HG02943 (cell line): ENCODE measurements around the gene ACAP1.
"Not testable (repeated sequence)": the region's sequence is repeated elsewhere in the genome, so short reads cannot be mapped to it uniquely, and the experiment has no call there.

Source experiments
- ATAC-seq: cut with Tn5 transposase; IDR thresholded peaks from one replicate; pipeline ENCODE4 v1.9.1; 2021; ENCODE audit warnings: mild to moderate bottlenecking, low read depth, moderate library complexity; ENCODE audit not compliant: unreplicated experiment

The ACAP1 gene

DNA sequence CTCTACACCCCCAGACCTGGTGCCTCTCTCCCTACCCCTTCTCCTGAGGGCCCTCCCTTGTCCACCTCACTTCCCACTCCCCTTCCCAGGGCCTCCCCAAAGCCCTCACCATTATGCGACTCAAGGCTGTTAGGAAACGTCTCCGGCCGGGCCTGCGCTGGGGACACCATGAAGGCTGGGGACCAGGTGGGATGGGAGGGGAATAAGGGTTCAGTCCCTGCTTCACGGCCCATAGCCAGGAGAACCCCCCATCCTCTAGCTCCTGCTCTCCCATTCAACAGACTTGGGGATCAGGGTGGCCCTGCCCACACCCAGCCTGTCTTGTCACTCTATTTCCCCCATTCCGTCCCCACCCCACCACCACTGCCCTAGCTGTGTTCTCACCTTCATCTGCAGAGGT is 9.3 kb upstream of the ACAP1 start:
- no peak for ATAC-seq

GRCh38 chr17:7327501-7327900 is 8.8 kb upstream of the ACAP1 start:
- ATAC-seq: no peak

DNA sequence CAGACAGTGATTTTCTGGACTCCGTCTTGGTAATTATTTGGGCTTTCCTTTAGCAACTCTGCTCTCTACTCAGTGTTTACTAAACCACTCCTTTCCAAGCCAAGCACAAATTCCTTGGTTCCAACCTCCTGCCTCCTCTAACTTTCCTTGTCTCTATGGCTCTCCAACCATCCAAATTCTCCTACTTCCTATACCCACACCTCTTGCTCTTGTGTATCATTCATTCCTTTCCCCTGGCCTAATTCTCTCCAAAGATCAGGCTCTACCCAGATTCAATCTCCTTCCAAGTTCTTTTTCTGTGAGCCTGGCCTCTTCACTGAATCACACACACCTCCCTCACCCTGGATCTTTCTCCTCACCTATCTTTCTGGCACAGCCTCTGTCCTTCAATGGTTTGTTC is 8.3 kb upstream of the ACAP1 start:
- ATAC-seq: no peak

GRCh38 chr17:7328840-7329373 is 7.4 kb upstream of the ACAP1 start, which contains the start of gene NEURL4:
TSS of gene NEURL4 (minus strand) at chr17:7329335. CDS start at chr17:7329312, 23 bp downstream.
- peak; percentile 13 for ATAC-seq

GRCh38 chr17:7329374-7329996 is 6.8 kb upstream of the ACAP1 start:
- peak; percentile 55 for ATAC-seq

- peak; percentile 47 for ATAC-seq
Measured at GRCh38 chr17:7329997-7330637, 6.2 kb upstream of the ACAP1 start.

DNA sequence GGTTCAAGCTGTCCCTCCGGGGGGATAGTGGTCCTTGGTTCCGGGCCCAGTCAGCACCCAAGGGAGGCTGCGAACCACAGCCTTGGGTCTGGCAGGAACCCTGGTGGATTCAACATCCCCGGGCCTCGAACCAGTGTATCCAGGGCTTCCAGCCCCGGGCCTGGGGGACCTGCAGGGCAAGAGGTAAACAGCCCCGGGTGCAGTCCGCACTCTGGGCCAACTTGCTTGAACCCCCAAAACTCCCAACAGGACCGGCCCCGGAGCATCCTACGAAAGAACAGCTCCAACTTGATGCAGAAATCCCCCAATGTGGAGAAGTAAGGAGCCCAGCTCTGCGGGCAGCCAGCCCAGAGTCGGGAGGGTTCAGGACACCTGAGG is 5.7 kb upstream of the ACAP1 start:
- ATAC-seq: no peak

- ATAC-seq: no peak
Measured at GRCh38 chr17:7332111-7332510, 4.2 kb upstream of the ACAP1 start.

DNA sequence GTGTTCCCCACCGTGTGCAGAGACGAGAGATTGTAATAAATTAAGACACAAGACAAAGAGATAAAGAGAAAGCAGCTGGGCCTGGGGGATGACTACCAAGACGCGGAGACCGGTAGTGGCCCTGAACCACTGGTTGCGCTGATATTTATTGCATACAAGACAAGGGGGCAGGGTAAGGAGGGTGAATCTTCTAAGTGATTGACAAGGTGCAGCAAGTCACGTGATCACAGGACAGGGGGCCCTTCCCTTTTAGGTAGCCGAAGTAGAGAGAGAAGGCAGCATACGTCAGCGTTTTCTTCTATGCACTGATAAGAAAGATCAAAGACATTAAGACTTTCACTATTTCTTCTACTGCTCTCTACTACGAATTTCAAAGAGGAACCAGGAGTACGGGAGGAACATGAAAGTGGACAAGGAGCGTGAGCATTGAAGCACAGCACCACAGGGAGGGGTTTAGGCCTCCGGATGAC is 3.7 kb upstream of the ACAP1 start:
- ATAC-seq: not testable (repeated sequence)

- ATAC-seq: no peak
Measured at GRCh38 chr17:7334938-7335538, 1.3 kb upstream of the ACAP1 start.

- ATAC-seq: not testable (repeated sequence)
Measured at GRCh38 chr17:7335765-7336164, 564 bp upstream of the ACAP1 start.

GRCh38 chr17:7337600-7337999 is 1.3 kb downstream of the ACAP1 start:
- ATAC-seq: not testable (repeated sequence)

- no peak for ATAC-seq
Measured at GRCh38 chr17:7340179-7340578, 3.9 kb downstream of the ACAP1 start.

DNA sequence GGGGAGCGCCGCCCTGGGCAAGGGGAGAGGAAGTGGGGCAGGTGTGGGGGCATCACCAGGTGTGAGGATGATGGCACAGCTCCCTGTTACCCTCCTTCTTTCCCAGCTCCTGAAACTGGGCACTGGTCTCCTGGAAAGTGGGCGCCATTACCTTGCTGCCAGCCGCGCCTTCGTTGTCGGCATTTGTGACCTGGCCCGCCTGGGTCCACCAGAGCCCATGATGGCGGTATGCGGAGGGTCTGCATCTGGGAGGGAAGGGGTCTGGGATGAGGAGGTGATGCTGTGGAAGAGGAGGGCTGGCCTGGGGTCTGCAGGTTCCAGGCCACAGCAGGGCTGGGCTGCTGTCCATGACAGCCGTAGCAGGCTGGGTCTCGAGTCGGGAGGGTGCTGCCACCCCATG is 5.5 kb downstream of the ACAP1 start:
- no peak for ATAC-seq

GRCh38 chr17:7343250-7343649 is 6.9 kb downstream of the ACAP1 start:
- ATAC-seq: no peak

DNA sequence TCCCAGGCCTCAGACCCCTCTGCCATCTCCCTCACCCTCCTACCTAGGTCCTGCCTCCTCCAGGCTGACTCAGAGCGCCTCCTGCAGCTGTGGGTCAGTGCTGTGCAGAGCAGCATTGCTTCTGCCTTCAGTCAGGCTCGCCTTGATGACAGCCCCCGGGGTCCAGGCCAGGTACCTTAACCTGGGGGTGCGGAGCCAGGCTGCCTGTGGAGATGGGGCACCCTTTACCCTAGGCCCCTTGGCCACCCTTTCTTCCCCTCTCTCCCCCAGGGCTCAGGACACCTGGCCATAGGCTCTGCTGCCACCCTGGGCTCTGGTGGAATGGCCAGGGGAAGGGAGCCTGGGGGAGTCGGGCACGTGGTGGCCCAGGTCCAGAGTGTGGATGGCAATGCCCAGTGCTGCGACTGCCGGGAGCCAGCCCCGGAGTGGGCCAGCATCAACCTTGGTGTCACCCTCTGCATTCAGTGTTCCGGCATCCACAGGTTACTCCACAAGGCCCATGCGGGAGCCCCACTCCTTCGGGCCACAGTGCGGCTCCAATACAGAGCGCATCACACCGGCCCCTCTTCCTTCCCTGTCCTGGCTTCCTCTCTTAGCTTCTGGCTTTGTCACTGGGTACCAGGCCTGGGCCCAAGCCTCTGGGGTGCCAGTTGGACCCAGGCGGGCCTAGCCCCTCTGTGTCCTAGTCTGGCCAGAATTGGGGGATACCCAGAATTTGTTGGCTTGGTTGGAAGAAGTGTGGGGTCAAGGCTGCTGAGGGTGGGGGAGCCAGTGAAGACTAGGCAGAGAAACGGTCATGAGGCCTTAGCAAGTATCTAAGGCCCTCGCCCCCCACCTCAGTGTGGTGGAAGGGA is 10.7 kb downstream of the ACAP1 start:
- ATAC-seq: no peak

DNA sequence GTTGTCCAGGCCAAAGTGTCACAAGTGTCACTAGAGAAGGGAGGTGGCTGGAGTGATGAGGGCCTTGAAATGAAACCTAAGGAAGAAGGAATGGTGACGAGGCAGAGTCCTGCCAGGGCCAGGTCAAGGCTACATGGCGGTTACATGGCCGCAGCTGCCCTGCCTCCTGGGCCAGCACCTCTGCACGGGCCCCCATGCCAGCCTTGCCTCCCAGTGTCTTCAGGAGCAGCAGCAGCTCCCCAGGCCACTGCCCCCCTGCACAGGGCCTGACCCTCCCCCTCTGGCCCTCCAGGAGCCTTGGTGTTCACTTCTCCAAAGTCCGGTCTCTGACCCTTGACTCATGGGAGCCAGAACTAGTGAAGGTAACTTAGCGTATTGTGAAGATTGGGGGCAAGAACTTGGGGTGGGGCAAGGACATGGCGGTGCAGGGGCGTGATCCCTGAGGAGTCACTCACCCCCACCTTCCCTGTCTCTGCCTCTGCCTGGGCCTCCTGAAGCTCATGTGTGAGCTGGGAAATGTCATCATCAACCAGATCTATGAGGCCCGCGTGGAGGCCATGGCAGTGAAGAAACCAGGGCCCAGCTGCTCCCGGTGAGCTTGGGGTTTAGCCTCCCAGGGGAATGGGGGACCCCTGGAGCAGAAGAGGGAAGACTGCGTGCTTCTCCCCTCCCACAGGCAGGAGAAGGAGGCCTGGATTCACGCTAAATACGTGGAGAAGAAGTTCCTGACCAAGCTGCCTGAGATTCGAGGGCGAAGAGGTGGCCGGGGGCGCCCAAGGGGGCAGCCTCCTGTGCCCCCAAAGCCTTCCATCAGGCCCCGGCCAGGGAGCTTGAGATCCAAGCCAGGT is 11.5 kb downstream of the ACAP1 start:
- ATAC-seq: no peak

DNA sequence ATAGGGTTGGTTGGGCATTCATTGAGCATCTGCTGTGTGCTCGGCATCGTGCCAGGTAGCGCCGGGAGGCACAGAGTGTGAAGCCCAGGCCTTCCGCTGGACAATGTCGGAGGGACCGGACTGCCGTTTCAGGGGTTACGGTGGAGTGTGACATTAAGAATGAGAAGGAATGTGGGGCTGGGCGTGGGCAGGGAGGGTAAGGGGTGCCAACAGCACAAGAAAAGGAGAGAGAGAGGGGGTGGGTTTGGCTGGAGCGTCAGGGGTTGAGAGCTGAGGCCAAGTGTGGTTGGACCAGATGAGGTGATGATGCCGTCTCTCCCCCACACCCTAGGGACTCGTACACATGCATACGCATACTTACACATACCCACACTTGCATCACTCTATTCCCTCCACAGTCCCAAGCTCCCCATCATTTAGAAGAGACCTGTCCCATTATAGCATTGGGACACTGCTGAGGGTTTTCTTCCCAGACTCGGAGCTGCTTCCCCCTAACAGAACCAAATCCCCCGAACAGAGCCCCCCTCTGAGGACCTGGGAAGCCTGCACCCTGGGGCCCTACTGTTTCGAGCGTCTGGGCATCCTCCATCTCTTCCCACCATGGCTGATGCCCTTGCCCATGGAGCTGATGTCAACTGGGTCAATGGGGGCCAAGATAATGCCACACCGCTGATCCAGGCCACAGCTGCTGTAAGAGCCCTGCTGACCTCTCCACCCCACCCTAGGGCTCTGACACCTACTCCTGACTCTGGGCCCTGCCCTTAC is 12.3 kb downstream of the ACAP1 start:
- no peak for ATAC-seq
